Activated CD8-positive, alpha-beta memory T cell treated with anti-CD3 and anti-CD28 coated beads for 24 hours (primary cell): ENCODE results near the gene SYNDIG1.

Experiments used
- DNase-seq: peaks from one replicate; pipeline ENCODE4 v3.0.0-alpha.2; 2020

Gene SYNDIG1

DNA sequence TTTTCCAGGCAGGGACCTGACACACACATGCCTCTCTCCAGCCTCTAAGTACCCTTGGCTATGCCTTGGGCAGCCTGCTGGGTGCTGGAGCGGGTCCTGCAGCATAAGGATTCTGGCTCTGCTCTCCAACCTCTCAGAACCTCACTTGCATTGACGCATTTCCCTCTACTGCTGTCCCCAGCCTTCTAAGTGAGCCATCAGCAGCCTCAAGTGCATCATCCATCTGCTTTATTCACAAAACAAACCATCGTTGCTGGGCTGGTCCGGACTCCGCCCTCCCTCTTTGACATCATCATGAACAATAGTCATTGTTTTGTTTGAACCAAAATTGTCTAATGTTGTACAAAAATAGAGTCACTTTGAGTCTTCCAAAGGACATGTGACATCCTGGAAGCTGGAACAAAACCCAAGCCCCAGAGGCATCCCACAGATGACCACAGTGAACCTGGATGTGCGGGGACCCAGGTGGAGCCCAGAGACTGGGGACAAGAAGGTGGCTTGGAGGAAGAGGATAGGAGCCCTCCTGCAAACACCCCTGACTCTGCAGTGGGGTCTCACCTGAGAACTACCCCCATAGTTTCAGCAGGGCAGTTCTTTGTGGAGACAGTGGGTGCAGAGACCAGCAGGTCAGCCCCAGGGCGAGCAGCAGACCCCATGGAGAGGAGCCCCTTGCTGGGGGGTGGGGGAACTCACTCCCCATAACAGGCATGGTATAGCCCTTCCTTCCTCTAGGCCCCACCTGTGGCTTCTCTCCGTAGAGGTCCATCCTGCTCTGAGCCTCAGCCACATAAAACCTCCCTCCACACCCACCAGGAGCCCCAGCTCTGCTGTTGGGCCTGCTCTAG is 230.1 kb downstream of the SYNDIG1 start:
- DNase-seq, result peak; percentile 33

DNA sequence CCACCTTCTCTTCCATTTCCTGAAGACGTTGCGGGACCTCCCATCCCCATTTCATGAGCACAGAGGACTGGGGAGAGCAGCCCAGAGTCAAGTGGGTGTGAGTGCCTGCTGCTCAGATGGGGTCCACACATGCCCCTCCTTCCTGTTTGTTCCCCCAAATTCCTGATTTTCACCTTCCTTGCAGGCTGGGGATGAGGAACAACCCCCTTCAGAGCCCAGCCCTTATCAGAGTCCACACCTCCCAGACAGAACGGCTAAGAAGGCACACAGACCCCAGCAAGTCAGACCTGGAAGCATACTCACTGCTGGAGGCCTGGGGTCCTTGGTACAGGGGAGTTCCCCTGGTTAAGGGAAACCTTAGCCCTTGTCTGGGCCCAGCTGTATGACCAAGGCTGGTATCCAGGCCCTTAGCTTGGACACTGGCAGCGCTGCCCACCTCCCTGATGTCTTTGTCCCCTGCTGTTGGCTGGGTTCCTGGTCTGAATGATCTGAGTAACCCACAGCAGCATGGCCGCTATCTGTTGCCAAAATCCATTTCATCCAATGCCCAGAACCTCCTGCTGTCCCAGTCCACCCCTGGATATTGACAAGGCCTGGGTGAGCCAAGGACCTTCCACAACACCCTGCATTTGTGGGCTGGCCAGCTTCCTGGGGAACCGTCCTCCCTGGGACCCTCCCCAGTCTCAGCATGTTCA is 230.9 kb downstream of the SYNDIG1 start:
- DNase-seq, result peak; percentile 19

- DNase-seq, result peak; percentile 13
Measured at GRCh38 chr20:24701027-24701426, 231.6 kb downstream of the SYNDIG1 start.

DNA sequence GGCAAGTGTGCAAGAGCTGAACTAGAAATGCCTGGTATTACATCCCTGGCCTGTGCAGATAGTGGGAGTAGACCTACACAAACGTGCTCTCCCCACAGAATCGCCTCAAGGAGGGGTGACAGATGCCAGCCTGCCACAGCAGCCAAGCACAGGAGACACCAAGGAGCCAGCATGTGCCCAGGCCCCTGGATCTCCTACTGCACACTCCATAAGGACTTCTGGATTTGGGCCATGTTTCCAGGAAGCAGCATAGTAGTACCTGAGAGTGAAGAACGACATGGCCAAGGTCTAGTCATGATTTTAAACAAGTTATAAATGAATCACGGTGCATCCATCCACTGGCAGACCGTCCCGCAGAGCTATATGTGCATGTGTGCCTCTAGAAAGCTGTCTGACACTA is 232.2 kb downstream of the SYNDIG1 start:
- peak; percentile 19 for DNase-seq

DNA sequence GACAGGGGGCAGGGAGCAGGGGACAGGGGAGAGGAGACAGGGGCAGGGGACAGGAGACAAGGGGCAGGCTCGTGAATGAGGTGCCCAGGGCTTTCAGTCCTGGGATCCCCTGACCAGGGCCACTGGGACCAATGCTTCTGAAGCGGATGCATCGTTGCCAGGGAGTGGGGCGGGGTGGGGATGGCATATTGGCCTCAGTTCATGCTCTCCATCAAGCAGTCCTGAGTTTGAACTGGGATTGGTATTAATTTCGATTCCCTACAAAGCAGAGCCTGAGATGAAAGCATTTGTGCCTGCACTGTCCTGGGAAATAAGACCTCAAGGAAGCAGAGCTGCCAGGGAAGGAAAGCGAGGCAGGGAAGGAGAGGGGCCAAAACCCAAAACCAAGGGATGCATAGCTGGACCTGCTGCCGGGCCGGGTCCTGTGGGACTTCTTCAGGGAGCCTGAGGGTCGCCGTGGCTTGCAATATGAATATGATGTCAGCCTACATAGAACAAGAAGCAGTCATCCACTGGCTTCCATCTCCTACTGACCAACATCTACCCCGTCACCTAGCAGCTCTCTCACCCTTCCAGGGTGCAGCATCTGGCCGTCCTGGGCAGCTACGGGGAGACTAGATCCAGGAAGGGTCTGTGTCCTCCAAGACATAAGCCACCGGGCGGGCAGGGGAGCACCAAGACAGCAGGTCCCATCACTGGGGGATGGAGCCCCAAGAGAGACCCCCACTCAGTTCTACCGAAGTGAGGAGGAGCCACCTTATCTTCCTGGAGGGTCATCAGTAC is 233.3 kb downstream of the SYNDIG1 start:
- DNase-seq, result peak; percentile 35

DNA sequence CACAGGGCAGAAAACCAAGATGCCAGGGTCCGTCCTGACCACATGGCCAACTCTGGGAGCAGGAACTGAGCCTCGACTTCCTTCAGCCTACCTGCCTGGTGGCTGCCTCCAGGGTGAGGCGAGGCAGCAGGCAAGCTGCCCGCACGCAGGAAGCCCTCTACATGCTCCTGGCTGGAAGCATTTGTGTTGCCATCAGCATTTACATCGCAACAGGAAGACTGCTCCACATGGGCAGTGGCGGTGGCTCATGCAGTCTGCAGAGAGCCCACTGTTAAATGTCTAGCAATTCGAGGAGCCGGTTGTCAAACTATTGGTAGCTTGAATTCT is 233.8 kb downstream of the SYNDIG1 start:
- DNase-seq, result peak; percentile 19

GRCh38 chr20:24704899-24705298 is 235.5 kb downstream of the SYNDIG1 start:
- peak; percentile 44 for DNase-seq

DNA sequence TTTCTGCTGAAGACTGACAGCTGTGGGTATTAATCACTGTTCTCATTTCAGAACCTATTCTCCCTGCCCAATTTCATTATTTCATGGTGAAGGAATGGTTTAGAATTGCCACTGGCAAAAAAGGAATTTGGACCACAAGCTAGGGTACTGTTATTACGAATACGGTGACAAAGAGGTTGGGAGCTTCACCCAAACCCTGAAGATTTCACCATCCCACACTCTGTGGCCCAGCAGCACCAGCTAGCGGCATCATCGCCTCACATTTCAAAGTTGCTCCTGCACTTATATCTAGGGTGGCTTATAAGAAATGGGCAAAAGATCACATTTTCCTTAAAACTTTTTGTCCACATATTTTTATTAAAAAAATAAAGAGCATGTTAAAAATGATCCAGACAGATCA is 236.1 kb downstream of the SYNDIG1 start:
- no peak for DNase-seq

- peak; percentile 38 for DNase-seq
Measured at GRCh38 chr20:24708411-24709295, 239.2 kb downstream of the SYNDIG1 start.
